Mucosa of descending colon (tissue), 3 donors: Measurements from ENCODE around the gene TBC1D8. TPM values are rescaled to one million over a fixed set of nuclear protein-coding genes. Genes with fewer than 3 reads are reported as not detected.
"Not testable (repeated sequence)": the region's sequence is repeated elsewhere in the genome, so short reads cannot be mapped to it uniquely, and the experiment has no call there.

Experiments used
- ATAC-seq: fragments of 200-7000 bp; cut with Tn5 transposase; one replicate; pipeline ENCODE4 v1.9.1; 2020; ENCODE audit warnings: mild to moderate bottlenecking, moderate library complexity
- DNase-seq, 3 donors: peaks; one replicate each; pipeline ENCODE4 v3.0.0-alpha.2; 2020
- H3K36me3 ChIP-seq: fragments of 200-600 bp; one replicate; pipeline ENCODE4 v1.8.0; 2021; ENCODE audit warnings: low read depth, mild to moderate bottlenecking
- H3K4me1 ChIP-seq: fragments of 200-600 bp; one replicate; pipeline ENCODE4 v1.8.0; 2021; ENCODE audit warnings: low read depth, mild to moderate bottlenecking
- H3K4me3 ChIP-seq: fragments of 200-600 bp; one replicate; pipeline ENCODE4 v1.8.0; 2021; ENCODE audit warnings: mild to moderate bottlenecking
- H3K9me3 ChIP-seq: fragments of 200-600 bp; one replicate; pipeline ENCODE4 v1.8.0; 2021; ENCODE audit warnings: mild to moderate bottlenecking
- CTCF ChIP-seq: fragments of 200-600 bp; IDR thresholded peaks from one replicate; pipeline ENCODE4 v1.8.0; 2022; ENCODE audit warnings: antibody characterized with exemption, mild to moderate bottlenecking
- intact Hi-C, 2 donors: fragments of 100-400 bp; cut with DNase I in 1 of 2; cut with micrococcal nuclease in 1 of 2; formaldehyde crosslinking; loops; one replicate each; pipeline versions ENCODE4 v1.11.0 to v1.11.1; 2022; cut with DNase I, micrococcal nuclease
- total RNA-seq, 3 donors: library from RNA; stranded (reverse); fragmentation: NEBNext Ultra II Directional in 2 of 3; extraction: Animal tissue kit (Norgen Biotek cat#: 25700) in 2 of 3; gene quantifications; one replicate each; pipeline versions ENCODE4 v1.2.1 to v1.2.4, GENCODE V29; 2021 to 2023
- donor health status: DM: no; HTN: no; CAD: no; lungs with moderate emphysema.
- donor health status: DM: no; HTN: no; CAD: no.
- donor health status: DM: no; HTN: yes; CAD: no.

TBC1D8 gene
- total RNA-seq, 3 donors from 2014 or later: 14.4 to 28.8 (median 17.7) TPM

GRCh38 chr2:101168706-101169105 lies 17.5 kb upstream of the TBC1D8 start:
- no peak overlapping the region for H3K4me3 ChIP-seq
- TF ChIP-seq CTCF: no peak
- H3K9me3 ChIP-seq: peaks cover 4% of the 10 kb centered on the region
- intact Hi-C loops: no loop called here
- DNase-seq: no peak
- peak; percentile 11 for ATAC-seq
- no peaks in the 10 kb centered on the region for H3K4me1 ChIP-seq
- H3K36me3 ChIP-seq: no peaks in the 10 kb centered on the region

GRCh38 chr2:101167532-101167931 lies 16.4 kb upstream of the TBC1D8 start:
- intact Hi-C loops, H3K4me3 ChIP-seq, H3K36me3 ChIP-seq, H3K4me1 ChIP-seq, H3K9me3 ChIP-seq, ATAC-seq, DNase-seq: not testable (repeated sequence)

- ATAC-seq (no peak), DNase-seq (no peak)
- Histone ChIP-seq H3K4me1 (peaks cover 2% of the 10 kb centered on the region), H3K4me3 (no peak overlapping the region), H3K36me3 (no peaks in the 10 kb centered on the region), H3K9me3 (peaks cover 4% of the 10 kb centered on the region)
- intact Hi-C loops: no loop called here
- TF ChIP-seq CTCF: no peak
Measured at GRCh38 chr2:101164021-101164420, 12.8 kb upstream of the TBC1D8 start.

- no peak for TF ChIP-seq CTCF
- Histone ChIP-seq H3K36me3 (no peaks in the 10 kb centered on the region), H3K9me3 (peaks cover 4% of the 10 kb centered on the region), H3K4me3 (no peak overlapping the region), H3K4me1 (peaks cover 2% of the 10 kb centered on the region)
- ATAC-seq: peak; percentile 89
- intact Hi-C loops: no loop called here
- DNase-seq: peak in 1 of 3 donors; percentile 73
Measured at GRCh38 chr2:101162561-101163330, 11.6 kb upstream of the TBC1D8 start.

- no peak for DNase-seq
- TF ChIP-seq CTCF: no peak
- Histone ChIP-seq H3K4me3 (no peak overlapping the region), H3K36me3 (no peaks in the 10 kb centered on the region), H3K4me1 (peaks cover 2% of the 10 kb centered on the region), H3K9me3 (no peaks in the 10 kb centered on the region)
- no peak for ATAC-seq
- intact Hi-C loops: no loop called here
Measured at GRCh38 chr2:101161658-101162057, 10.5 kb upstream of the TBC1D8 start.

- no peak for ATAC-seq
- peaks cover 2% of the 10 kb centered on the region for H3K4me1 ChIP-seq
Measured at GRCh38 chr2:101160454-101160853, 9.3 kb upstream of the TBC1D8 start.

More at GRCh38 chr2:101160454-101160853, 9.3 kb upstream of the TBC1D8 start:
- H3K36me3 ChIP-seq: no peaks in the 10 kb centered on the region
- no peak for TF ChIP-seq CTCF
- no peak overlapping the region for H3K4me3 ChIP-seq
- H3K9me3 ChIP-seq: no peaks in the 10 kb centered on the region
- intact Hi-C loops: no loop called here
- no peak for DNase-seq
